NCI-H774 (cell line): ENCODE data around the gene ATAD1.

Source experiments
- DNase-seq: peaks from one replicate; lab custom pipeline; 2025; lab: John Stamatoyannopoulos, UW

ATAD1 gene

DNA sequence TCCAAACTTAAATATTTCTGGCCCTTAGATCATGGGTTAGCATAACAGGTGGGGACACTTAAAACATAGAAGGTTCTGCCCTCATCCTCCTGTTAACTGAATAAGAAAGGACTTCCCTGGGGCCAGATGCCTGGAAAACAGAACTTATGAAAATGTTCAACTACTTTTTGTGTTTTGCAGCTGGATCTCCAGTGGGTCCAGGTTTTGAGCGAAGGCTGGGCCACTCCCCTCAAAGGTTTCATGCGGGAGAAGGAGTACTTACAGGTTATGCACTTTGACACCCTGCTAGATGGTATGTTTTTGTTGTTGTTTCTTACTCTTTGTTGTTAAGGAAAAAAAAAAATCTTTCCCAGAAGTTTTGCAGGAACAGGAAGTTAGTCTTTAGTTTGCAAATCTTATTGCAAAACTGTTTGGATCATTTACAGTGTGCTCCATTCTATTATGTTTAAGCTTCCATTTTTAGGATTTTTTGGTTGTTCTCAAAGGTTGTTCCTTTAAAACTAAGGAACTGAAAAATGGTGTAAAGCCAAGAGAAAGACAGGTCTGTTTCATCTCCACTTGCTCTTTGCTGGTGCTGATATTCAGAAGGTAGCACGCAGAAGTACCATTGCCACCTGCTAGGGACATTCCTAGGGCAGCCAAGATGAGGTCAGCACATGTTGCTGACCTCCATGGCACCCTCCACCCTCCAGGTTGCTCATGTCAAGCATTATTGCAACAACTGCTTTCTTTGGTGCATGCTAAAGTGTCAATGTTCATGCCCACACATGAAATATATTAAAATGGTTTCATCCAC lies 102.3 kb downstream of the ATAD1 start:
- DNase-seq: no peak

DNA sequence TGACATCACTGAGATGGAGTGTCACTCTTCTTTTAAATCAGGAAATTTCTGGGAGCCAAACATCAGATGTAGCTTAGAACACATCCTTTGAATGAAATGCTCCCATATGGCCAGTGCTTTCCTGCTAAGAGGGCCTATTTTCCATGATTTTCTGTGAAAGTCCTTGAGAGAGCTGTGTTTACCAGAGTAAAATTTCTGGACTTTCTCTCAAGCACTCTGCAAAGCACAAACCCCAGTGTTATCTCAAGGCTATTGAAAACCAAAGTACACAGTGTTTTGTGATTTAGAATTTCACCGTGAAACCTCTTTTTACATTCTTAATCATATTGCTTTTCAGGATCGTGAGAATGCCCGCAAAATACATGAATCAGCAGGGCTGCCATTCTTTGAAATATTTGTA lies 104.3 kb downstream of the ATAD1 start:
- no peak for DNase-seq

DNA sequence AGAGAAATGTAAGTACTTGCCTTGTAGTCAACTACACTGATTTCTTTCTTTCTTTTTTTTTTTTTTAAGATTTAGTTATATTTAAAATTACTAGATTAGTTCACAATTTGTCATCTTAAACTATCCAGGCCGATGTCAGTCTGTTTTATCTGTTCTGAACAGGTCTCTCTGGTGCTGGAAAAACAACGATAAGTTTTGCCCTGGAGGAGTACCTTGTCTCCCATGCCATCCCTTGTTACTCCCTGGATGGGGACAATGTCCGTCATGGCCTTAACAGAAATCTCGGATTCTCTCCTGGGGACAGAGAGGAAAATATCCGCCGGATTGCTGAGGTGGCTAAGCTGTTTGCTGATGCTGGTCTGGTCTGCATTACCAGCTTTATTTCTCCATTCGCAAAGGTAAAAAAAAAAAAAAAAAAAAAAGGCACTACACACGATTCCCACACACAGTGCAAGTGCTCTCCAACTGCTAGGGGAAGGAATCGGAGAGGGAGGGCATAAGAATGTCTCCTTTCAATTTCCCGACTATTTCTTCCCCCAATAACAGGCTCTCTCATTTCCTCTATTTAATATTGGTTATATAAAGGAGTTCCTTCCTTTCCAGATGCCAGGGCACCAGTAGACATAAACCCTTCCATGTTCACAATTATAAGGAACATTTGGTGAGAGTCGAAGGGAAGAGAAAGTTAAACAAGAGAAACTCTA lies 105.0 kb downstream of the ATAD1 start:
- DNase-seq: no peak

DNA sequence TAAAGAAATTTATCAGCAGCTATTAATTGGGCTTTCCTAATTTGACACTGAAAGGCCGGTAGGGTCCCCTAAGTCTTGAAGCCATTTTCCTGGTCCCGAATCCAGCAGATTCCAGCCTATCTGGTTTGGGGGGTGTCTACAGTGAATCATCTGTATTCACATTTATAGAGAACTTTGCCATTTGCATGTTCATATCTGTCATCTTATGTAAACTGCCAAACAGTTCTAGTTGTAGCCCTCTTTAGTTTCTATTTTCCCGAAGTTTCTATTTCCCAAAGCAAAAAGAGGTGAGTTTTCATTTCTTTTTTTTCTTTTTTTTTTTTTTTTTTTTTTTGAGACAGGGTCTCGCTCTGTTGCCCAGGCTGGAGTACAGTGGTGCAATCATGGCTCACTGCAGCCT lies 110.8 kb downstream of the ATAD1 start:
- no peak for DNase-seq

DNA sequence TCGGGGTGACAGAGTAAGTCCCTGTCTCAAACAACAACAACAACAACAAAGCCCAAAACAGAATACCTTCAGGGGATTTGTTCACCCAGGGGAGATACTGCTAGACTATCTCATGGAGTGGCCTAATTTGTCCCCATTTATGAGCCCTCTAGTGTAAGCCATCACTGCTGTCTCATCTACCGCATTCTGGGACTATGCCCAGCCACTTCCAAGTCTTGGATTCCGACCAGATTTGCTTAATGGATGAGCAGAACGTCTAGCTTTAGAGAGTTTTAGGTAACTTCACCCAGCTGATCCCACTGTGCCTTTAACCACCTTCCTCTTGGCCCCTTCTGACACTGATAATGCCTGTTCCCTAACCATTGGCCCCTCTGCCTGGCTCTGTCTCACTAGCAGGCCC lies 111.3 kb downstream of the ATAD1 start:
- DNase-seq: no peak

DNA sequence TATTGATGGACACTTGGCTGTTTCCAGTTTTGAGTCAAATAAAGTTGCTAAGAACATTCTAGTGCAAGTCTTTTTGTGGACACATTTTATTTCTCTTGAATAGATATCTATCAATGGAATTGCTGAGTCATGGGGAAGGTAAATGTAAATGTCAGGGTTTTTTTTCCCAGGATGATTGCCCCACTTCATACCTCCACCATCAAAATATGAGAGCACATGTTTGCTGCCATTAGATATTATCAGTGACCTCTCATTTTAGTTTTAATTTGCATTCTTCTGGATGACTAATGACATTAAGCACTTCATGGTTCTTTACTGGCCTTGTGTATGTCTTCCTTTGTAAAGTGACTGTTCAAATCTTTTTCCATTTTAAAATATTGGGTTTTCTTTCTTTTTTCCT lies 112.7 kb downstream of the ATAD1 start:
- no peak for DNase-seq

DNA sequence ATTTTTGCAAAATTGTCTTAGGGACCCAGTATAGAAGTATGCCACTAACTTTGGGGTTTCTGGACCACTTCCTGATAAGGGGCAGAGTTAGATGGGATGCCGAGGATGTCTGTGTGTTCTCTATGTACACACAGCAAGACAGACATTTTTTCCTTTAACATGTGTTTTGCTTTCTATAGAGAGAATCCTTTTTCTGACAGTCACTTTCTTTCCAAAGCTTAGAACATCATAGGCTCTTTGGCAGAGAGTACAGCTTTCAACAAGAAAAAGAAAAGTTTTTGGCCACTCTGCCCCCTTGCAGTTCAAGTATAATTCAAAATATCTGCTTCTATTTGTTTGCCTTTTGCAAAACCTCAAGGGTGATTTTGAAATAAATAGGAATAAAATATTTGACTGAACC lies 114.3 kb downstream of the ATAD1 start:
- DNase-seq: no peak

DNA sequence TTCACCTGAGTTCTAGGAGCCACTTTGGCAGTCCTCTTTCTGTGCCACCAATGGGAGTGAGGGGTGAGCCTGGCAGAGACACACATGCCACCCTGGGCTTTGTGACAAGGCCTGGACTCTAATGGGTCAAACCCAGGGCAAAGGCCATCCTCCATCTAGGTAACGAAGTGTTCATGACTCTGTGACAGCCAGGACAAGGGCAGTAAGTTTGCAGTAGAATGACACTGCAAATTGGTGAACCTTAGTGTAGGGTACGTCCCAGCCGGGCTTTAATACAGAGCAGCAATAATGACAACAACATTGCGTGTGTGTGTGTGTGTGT lies 115.1 kb downstream of the ATAD1 start:
- no peak for DNase-seq

DNA sequence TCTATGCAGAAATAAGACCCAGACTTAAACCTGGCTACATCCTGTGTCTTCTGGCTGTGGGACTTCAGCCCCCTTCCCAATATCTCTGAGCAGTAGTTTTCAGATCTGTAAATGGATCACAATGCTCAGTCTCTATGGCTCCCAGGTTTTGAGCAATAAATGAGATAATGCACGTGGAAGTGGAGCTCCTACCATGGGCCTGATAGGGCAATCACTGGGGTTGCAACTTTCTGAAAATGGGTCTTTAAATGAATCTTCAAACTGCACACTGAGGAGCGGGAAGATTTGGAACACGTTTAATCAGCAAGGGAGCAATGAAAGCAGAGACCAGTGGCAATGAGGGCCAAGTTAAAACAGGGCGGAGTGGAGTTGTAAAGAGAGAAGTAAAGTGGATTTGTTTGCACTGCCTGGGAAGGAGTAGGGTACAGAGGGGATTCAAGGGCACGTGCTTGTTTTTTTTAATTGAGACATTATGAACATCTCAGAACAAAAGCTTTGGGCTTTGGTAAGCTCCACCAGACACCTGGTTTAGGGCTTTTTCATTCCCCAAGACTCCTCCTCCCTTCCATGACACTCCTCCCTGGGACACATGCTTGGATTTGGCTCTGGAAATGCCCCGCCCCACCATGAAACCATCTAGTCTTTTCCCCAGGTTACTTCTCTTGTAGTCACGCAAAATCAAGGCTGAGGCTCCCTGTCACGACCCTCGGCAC lies 115.6 kb downstream of the ATAD1 start:
- DNase-seq: no peak
